NB4 (cell line): Measurements from ENCODE around the gene MRM2.

Experiments
- POLR2A ChIP-seq: IDR thresholded peaks from 2 replicates; pipeline ENCODE4 v1.6.1; 2011; ENCODE audit warnings: mild to moderate bottlenecking; ENCODE audit not compliant: insufficient read length; ENCODE audit errors: extremely low read depth
- TF ChIP-seq, protein P1 (sequence below): IDR thresholded peaks from one replicate; pipeline ENCODE4 v1.5.1; 2012; ENCODE audit warnings: low read depth, low read length

DNA sequence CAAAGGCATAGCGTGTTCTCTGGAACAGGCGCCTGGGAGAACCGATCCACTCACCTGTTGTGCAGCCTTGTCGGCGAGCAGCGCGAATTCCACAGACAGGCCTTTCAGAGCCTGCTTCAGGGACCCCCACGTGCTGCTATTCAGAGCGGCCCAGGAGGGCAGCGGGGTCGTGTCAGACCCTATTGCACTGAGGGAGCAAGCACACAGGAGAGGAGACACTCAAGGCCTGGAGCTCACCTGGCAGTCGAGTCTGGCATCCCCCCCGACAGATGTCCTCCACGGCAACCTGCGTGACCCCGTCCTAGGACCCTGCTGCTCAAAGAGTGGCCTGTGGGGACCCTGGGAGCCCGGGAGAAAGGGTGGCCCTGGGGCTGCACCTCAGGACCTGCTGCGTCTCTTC lies 21.2 kb upstream of the MRM2 start:
- TF ChIP-seq, protein P1, sequence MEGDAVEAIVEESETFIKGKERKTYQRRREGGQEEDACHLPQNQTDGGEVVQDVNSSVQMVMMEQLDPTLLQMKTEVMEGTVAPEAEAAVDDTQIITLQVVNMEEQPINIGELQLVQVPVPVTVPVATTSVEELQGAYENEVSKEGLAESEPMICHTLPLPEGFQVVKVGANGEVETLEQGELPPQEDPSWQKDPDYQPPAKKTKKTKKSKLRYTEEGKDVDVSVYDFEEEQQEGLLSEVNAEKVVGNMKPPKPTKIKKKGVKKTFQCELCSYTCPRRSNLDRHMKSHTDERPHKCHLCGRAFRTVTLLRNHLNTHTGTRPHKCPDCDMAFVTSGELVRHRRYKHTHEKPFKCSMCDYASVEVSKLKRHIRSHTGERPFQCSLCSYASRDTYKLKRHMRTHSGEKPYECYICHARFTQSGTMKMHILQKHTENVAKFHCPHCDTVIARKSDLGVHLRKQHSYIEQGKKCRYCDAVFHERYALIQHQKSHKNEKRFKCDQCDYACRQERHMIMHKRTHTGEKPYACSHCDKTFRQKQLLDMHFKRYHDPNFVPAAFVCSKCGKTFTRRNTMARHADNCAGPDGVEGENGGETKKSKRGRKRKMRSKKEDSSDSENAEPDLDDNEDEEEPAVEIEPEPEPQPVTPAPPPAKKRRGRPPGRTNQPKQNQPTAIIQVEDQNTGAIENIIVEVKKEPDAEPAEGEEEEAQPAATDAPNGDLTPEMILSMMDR, result no peak
- no peak for TF ChIP-seq POLR2A
